ENCODE results near the gene SLC10A6. TPM values are rescaled to one million over a fixed set of nuclear protein-coding genes. Genes with fewer than 3 reads are reported as not detected.

Gene SLC10A6
- total RNA-seq, 1 donor from 2014 or later, result 0.43 TPM

DNA sequence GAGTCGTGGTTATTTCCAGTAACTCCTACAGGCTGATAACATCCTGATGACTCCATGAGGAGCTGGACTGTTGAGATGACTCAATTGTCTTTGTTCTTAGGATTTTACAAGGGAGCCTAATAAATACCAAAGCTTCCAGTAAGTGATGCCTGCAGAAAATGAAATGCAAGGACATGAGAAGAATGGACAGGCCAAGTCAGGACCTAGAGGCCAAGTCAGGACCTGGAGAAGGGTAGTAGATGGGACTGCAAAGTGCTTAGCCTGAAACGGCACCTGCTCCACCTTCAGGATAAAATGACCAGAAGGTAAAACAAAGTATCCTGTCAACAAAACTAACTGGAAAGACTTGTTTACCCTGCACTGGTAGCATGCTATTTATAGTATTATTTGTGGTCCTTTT lies 6.4 kb upstream of the SLC10A6 start:
- DNase-seq (no peak), ATAC-seq (ENCODE audit: poor library complexity) (no peak)
- intact Hi-C loops (cut with DNase I), result no loop called here

DNA sequence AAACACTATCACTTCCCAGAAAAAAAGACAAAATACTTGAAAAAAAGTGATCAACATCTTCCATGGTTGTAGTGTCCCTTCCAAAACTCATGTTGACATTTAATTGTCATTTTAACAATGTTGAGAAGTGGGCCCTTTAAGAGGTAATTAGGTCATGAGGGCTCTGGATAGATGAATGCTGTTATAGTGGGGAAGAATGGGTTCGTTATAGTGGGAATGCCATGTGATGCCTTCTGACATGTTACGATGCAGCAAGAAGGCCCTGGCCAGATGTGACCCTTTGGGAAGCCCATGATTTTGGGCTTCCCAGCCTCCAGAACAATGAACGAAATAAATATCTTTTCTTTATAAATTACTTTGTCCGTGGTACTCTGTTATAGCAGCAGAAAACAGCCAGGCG lies 4.0 kb upstream of the SLC10A6 start:
- intact Hi-C loops (cut with DNase I), result no loop called here
- ATAC-seq (ENCODE audit: poor library complexity), result no peak
- no peak for DNase-seq

GRCh38 chr4:86848136-86848535 lies 1.0 kb downstream of the SLC10A6 start:
- ATAC-seq (ENCODE audit: poor library complexity) (no peak), DNase-seq (no peak)
- intact Hi-C loops (cut with DNase I), result no loop called here

GRCh38 chr4:86847571-86847970 lies 1.6 kb downstream of the SLC10A6 start:
- ATAC-seq (ENCODE audit: poor library complexity) (no peak), DNase-seq (no peak)
- intact Hi-C loops (cut with DNase I), result no loop called here

DNA sequence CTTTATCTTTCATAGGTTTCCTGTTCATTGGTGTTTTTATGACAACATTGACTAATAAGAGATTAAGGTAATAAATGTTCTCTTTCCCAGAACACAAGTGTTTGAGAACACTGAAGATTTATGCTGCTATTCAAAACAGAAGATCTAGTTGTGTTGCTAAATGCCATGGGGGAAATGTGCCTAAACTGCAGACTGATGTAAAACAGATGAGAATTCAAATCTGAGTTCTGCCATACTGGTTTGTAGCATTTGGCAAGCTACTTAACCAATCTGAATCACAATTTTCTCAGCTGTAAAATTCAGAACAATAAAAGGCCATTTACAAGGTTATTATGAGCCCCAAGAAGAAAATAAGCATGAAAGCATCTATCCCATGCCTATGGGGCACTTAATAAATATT lies 2.3 kb downstream of the SLC10A6 start:
- DNase-seq, result no peak
- intact Hi-C loops (cut with DNase I), result no loop called here
- no peak for ATAC-seq (ENCODE audit: poor library complexity)

- intact Hi-C loops (cut with DNase I), result no loop called here
- ATAC-seq (ENCODE audit: poor library complexity) (no peak), DNase-seq (no peak)
Measured at GRCh38 chr4:86845593-86845992, 3.6 kb downstream of the SLC10A6 start.

DNA sequence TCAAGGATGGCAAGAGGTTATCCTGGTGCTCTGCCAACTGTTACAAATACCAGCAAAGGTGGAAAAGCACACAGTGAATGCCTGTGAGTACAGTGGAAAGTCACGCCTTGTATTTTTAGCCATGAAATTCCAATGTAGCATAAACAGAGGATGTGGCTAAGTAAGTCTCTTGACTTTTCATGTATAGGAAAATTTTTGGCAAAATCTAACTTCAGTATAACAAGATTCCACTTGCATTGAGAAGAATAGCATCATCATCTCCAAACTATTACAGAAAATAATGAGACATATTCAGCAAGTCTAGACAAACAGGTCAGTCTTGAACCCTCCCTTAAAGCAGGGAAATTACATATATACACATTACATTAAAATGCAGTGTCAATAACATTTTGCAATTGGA lies 7.9 kb downstream of the SLC10A6 start:
- no peak for ATAC-seq (ENCODE audit: poor library complexity)
- intact Hi-C loops (cut with DNase I), result no loop called here
- DNase-seq, result no peak

DNA sequence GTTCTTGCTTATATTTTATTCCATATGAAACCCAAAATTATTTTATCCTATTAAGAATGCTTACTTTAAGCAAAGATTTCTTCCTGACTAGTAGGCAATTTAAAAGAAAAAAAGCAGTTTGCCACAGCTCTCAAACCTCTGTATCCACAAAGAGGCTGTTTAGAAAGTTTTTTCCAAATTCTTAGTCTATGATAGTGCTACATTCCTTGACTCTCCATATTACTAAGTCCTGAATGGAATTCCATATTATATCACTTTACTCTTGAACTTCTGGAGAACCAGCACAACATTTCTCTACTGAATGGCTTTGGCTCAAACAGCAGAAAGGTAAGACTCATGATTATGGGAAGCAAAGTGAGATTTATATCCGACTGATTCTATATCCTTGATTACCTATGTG lies 8.3 kb downstream of the SLC10A6 start:
- intact Hi-C loops (cut with DNase I), result no loop called here
- DNase-seq (no peak), ATAC-seq (ENCODE audit: poor library complexity) (no peak)

DNA sequence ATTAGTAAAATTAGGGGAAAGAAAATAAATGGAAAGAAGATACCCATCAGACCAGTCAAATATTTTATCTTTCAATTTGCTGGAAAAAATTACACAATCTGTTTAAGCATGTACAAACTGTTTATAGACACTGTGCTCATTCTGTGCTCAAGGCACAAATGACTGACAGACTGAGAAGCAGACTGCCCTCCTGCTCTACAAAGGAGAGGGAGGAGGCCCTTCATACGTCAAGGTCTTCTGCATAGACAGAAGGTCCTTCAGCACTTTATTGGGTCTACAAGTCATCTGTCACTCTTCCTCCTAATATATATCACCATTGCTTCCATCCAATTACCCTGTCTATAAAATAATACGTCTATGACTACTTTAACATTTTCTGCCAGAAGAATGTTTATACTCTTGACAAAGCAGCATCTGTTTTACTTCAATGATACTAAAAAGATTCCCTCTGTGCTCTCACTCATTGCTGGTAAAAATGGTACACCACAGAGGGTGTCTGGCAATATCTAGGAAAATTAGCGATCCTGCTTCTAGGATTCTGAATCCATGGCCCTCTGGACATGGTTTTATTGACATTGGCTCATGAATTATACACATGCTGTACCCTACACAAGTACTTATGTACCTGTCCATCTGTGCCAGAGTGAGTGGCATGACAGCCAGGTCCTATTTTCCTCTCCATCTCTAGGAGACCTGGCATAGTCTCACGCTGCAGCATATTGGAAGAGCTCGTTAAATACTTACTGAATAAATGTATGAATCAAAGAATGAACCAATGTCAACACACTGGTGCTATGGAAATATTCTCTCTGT lies 11.3 kb downstream of the SLC10A6 start:
- no peak for ATAC-seq (ENCODE audit: poor library complexity)
- intact Hi-C loops (cut with DNase I), result no loop called here

GRCh38 chr4:86835677-86836076 lies 13.5 kb downstream of the SLC10A6 start:
- DNase-seq, result no peak
- no peak for ATAC-seq (ENCODE audit: poor library complexity)
- intact Hi-C loops (cut with DNase I), result no loop called here

More for the DNA sequence above, 11.3 kb downstream of the SLC10A6 start:
- no peak for DNase-seq

- intact Hi-C loops (cut with DNase I), result no loop called here
- no peak for ATAC-seq (ENCODE audit: poor library complexity)
Measured at GRCh38 chr4:86834901-86835300, 14.3 kb downstream of the SLC10A6 start.

DNA sequence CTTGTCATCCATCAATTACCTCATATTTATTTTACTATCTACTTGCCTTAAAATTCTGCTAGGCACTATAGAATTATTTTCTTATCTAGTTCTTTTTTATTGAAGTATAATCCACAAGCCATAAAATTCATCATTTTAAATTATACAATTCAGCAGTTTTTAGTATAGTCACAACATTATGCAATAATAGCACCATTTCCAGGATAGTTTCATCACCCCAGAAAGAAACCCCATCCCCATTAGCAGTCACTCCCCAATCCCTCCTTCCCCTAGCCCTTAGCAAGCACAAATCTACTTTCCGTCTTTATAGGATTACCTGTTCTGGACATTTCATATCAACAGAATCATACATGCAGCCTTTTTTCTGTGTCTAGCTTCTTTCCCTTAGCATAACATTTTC lies 15.6 kb downstream of the SLC10A6 start:
- intact Hi-C loops (cut with DNase I), result no loop called here
- no peak for DNase-seq
- ATAC-seq (ENCODE audit: poor library complexity), result no peak

More at GRCh38 chr4:86834901-86835300, 14.3 kb downstream of the SLC10A6 start:
- DNase-seq, result no peak

DNA sequence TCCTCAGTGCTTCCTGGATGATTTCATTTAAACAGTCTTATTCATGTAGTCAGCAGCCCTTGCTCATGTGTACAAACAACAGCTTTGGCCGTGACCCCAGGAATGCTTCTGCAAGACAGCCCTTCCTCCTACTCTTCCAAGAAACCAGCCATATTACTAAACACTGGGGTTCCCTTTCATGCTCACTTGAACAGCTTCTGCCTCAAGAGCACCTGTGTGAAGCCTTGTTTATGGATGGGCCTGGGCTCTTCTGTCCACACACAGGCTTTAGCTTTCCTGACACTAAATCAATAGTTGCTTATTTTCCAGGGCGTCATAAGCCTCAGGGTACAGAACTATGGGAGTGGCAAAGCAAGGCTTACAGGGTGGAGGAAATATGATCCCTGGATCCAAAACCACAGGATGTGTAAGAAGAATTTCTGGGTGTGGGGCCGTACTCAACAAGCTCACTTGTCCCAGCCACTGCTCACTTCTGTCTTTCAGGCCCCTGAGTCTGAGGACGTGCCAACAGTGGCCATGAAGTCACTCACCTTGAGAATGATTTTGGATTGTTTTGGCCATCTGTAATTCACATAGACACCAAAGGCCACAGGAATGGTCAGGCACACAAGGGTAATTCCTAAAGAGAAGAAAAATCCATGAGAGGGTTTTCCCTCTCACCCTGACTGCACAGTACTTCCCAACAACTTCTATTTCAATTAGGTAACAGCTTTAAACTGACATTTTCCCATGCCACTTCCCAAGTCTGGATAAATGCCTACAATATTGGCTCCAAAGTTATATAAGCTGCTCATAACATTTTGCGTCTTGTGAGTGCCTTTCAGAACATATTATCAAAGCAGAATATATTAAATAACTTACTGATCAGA lies 17.7 kb downstream of the SLC10A6 start:
- DNase-seq (no peak), ATAC-seq (ENCODE audit: poor library complexity) (no peak)
- intact Hi-C loops (cut with DNase I), result no loop called here

GRCh38 chr4:86825511-86825910 lies 23.7 kb downstream of the SLC10A6 start:
- intact Hi-C loops (cut with DNase I), result no loop called here
- ATAC-seq (ENCODE audit: poor library complexity), result no peak
- DNase-seq, result no peak

GRCh38 chr4:86822136-86822535 lies 27.0 kb downstream of the SLC10A6 start:
- no peak for DNase-seq
- ATAC-seq (ENCODE audit: poor library complexity), result no peak
- intact Hi-C loops (cut with DNase I), result no loop called here

DNA sequence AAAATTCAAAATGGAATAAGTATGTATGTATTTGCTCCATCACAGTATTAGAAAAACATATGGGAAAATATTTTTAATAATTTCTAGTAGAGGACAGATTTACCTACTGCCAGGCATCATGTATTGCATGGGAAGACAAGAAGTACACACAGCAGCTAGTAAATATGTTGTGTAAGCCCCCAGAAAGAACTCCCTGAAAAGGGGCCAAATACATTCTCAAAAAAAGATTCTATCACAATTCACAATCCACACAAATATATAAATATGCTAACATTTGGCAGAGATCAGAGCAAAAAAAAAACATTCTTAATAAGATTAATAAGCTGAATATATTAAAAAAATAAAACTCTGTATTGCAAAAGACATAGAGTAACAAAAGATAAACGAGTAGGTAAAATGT lies 28.0 kb downstream of the SLC10A6 start:
- no peak for ATAC-seq (ENCODE audit: poor library complexity)
- intact Hi-C loops (cut with DNase I), result no loop called here
- no peak for DNase-seq

GRCh38 chr4:86819561-86819960 lies 29.6 kb downstream of the SLC10A6 start:
- DNase-seq (no peak), ATAC-seq (ENCODE audit: poor library complexity) (no peak)
- intact Hi-C loops (cut with DNase I), result no loop called here

DNA sequence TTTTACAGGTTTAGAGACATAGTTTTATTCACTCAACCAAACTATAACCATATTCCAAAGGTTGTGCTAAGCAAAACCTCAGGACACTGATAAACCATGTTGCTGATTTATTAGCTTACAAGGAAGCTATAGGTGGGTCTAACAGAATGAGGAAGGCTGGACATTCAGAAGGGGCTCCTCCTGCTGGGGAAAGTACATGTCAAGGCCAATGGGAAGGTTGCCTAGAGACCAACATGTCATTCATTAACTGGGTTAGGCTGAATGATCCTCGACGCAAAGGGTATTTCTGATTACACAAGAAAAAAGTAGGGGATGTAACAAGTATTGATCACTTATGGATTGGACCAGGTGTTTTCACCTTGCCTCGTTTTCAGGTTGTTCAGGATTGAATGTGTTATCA lies 30.3 kb downstream of the SLC10A6 start:
- DNase-seq (no peak), ATAC-seq (ENCODE audit: poor library complexity) (no peak)
- intact Hi-C loops (cut with DNase I), result no loop called here

GRCh38 chr4:86818211-86818610 lies 31.0 kb downstream of the SLC10A6 start:
- DNase-seq, result no peak
- no peak for ATAC-seq (ENCODE audit: poor library complexity)
- intact Hi-C loops (cut with DNase I), result no loop called here

Data from Right ventricle myocardium superior (tissue), 1 donor.